ENCODE results near the gene PAQR6. TPM values are rescaled to one million over a fixed set of nuclear protein-coding genes. Genes with fewer than 3 reads are reported as not detected.

Gene PAQR6
- total RNA-seq, 1 donor from 2014 or later, result 0.80 TPM

GRCh38 chr1:156263288-156263655, 15.4 kb upstream of the PAQR6 start:
- no peak for DNase-seq (ENCODE audit: low read depth)

- peak; percentile 9 for DNase-seq (ENCODE audit: low read depth)
These were observed 14.8 kb upstream of the PAQR6 start for GRCh38 chr1:156262461-156263287.

- no peak for DNase-seq (ENCODE audit: low read depth)
These were observed 13.0 kb upstream of the PAQR6 start for GRCh38 chr1:156260896-156261295.

- no peak for DNase-seq (ENCODE audit: low read depth)
These were observed 11.9 kb upstream of the PAQR6 start for GRCh38 chr1:156259805-156260204.

DNA sequence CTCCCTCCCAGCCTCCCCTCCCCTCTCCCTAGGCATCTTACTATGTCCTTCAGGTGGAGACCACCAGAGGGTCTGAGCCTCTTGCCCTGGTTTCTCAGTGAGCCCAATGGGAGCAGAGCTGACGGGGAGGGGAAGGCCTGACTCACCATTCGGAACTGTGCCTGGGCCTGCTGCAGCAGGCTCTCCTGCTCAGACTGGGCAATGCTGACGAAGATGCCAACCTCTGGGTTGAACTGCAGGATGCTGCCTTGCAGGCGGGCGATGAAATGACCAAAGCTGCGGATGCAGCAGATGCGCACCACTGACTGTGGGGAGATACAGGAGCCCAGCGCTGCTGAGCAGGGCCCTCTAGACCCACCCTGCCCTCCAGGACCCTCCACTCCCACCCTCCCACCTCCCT, 11.0 kb upstream of the PAQR6 start:
- DNase-seq (ENCODE audit: low read depth), result no peak

DNA sequence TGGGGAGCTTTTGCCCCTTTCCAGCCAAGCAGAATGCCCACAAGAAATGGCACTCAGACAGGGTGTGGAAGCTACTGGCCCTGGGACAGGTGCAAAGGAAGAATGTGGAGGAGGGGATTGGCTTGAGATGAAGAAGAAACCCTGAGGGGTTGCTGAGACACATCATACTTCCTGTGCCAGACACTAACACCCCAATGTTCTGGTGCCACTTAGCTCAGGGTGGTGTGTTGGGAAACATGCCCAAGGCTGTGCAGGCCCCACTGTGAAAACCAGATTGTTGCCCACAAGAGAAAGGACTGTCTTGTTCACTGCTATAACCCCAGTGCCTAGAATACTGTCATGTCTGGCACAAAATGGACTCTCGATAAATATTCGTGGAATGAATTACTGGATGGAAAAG, 9.9 kb upstream of the PAQR6 start:
- no peak for DNase-seq (ENCODE audit: low read depth)

DNA sequence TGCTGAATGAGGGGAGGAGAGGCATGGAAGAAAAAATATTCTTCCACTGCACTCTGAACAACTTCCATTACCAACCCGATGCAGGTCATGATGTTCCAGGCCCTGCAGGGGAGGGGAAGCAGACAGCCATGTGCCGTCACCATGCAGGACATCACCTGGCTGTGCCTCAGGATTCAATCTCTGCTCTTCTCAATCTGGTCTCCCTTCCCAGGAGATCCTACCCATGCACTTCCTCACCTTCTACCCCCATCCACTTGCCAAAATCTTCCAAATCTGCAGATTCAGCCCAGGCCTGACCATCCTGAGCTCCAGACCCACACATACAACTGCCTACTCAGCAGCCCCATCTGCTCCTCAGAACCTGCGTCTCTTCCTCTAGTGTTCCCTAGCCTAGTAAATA, 5.8 kb upstream of the PAQR6 start:
- no peak for DNase-seq (ENCODE audit: low read depth)

GRCh38 chr1:156251527-156251926, 3.7 kb upstream of the PAQR6 start:
- DNase-seq (ENCODE audit: low read depth), result no peak

DNA sequence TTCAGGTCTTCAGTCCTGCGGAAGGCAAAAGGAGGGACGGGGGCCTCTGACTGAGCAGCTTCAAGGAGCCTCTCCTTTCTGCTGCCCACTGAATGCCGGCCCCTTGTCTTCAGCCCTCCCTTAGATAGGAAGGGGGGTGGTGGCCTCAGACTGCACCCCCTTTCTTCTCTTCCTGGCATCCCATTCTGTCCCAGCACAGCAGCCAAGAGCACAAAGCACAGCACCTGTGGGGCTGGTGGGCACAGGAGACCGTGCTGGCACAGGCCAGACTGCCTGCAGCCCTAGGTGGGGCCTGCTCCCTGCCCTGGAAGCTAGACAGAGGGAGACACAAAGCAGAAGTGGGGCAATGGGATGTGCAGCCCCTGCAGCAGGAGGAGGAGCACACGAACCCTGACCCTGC, 1.7 kb upstream of the PAQR6 start:
- DNase-seq (ENCODE audit: low read depth), result no peak

- DNase-seq (ENCODE audit: low read depth), result no peak
These were observed 447 bp upstream of the PAQR6 start for GRCh38 chr1:156248323-156248683.

DNA sequence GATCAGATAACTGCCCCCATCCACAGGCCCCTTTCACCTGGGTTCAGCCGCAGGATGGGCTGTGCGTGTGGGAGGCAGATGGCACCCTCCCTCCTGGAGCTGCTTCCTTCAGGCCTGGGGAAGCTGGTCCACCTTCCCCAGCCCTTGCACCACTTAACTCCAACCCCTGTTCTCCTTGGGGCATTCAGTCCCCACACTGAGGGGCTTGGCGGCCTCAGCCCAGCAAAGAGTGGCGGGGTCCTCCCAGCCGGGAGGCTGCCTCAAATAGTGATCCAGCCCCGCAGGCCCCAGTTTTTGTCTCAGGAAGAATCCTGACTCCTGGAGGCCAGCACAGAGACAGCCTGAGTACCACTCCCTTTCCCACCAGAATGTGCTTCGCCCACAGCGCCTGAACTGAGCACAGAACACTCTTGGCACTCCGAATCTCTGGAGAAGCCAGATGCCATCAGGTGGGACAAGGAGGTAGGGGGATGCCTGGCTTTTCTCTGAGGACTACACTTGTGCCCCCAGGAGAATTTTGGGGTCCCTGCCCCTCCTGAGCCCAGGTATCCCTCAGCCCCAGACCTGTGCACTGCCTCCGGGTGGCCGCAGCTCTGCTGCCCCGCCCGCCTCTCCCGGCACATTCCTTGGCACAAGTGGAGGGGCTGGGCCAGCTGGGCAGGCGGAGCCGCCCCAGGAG, 936 bp downstream of the PAQR6 start:
- DNase-seq (ENCODE audit: low read depth), result no peak

- DNase-seq (ENCODE audit: low read depth), result no peak
These were observed 1.5 kb downstream of the PAQR6 start for GRCh38 chr1:156246241-156246780.

GRCh38 chr1:156245451-156246232, 2.2 kb downstream of the PAQR6 start:
- no peak for DNase-seq (ENCODE audit: low read depth)

GRCh38 chr1:156244712-156245111, 3.1 kb downstream of the PAQR6 start:
- DNase-seq (ENCODE audit: low read depth), result no peak

DNA sequence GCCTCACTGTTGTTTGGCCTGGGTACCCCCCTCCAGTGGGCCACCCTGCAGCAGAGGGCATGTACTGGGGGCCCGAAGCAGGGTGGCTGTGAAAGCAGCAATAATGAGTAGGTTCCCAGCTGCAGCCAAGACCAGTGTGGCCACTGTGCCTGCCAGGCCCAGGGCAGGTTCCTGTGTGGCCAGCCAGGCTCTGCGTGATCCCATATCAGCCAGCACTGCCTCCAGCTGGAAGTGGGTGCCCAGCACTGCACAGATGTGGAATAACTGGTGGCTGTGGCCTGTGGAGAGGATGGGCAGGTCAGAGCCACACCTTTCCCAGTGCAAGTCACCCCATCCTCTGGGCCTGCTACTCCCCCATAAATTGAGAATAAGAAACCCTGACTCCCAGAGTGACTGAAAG, 3.7 kb downstream of the PAQR6 start:
- DNase-seq (ENCODE audit: low read depth), result no peak

- DNase-seq (ENCODE audit: low read depth), result no peak
These were observed 5.1 kb downstream of the PAQR6 start for GRCh38 chr1:156242738-156243137.

DNA sequence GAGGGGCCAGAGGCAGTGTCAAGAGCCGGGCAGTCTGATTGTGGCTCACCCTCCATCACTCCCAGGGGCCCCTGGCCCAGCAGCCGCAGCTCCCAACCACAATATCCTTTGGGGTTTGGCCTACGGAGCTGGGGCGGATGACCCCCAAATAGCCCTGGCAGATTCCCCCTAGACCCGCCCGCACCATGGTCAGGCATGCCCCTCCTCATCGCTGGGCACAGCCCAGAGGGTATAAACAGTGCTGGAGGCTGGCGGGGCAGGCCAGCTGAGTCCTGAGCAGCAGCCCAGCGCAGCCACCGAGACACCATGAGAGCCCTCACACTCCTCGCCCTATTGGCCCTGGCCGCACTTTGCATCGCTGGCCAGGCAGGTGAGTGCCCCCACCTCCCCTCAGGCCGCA, 5.9 kb downstream of the PAQR6 start, which contains the start of gene BGLAP:
Gene BGLAP (plus strand): TSS at position 259 of the 400 bp plus-strand sequence. CDS start 48 bp downstream, at position 307.
- DNase-seq (ENCODE audit: low read depth), result no peak

DNA sequence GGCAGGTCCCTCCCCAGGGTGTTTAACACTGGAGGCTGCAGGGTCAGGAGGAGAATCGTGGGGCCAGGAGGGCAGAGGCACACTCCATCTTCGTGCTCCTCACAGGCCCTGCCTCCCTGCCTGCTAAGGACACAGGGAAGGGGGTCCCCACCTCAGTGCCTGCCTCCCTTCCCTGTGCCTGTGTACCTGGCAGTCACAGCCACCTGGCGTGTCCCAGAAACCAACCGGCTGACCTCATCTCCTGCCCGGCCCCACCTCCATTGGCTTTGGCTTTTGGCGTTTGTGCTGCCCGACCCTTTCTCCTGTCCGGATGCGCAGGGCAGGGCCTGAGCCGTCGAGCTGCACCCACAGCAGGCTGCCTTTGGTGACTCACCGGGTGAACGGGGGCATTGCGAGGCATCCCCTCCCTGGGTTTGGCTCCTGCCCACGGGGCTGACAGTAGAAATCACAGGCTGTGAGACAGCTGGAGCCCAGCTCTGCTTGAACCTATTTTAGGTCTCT, 6.5 kb downstream of the PAQR6 start:
- DNase-seq (ENCODE audit: low read depth), result no peak

DNA sequence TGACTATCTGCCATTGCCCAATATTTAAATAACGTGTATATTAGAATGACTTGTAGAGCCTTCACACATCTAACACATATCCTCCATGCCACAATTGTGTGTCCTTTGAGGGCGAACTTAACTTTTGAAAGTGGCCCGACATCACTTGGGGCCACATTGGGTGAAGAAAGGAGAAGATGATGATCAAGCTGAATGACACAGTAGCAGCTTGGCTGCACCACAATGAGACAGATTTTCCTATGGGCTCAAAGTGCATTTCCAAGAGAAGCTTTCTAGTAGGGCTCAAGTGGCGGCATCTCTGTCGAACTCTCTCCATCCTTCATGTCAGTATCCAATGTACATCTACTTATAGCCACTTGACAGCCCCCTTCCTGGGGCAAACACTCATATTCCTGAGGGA, 9.6 kb downstream of the PAQR6 start:
- DNase-seq (ENCODE audit: low read depth), result no peak

GRCh38 chr1:156236164-156236563, 11.7 kb downstream of the PAQR6 start:
- DNase-seq (ENCODE audit: low read depth), result no peak

GRCh38 chr1:156233426-156234127, 14.3 kb downstream of the PAQR6 start:
- DNase-seq (ENCODE audit: low read depth), result peak; percentile 32

Measured in renal cortical epithelial cell (primary cell).